Common myeloid progenitor, CD34-positive (primary cell): ENCODE measurements around the gene CCDC32.
A peak's percentile ranks its signal among the peaks of the same experiment; 100 is the strongest.

ENCODE experiments used
- CTCF ChIA-PET: fragments of 350-600 bp; sonication (Branson Sonifier 250); formaldehyde crosslinking; loops from one replicate; lab custom pipeline; 2021; ENCODE audit warnings: antibody characterized with exemption; lab: Charles Lee
- POLR2A ChIA-PET: fragments of 350-600 bp; sonication (Branson Sonifier 250); formaldehyde crosslinking; loops from one replicate; lab custom pipeline; 2021; ENCODE audit warnings: antibody characterized with exemption; lab: Charles Lee
- DNase-seq, 3 donors: peaks; one replicate each; pipeline versions ENCODE4 v3.0.0 to v3.0.0-alpha.2; 2013
- H3K27ac ChIP-seq, 2 experiments: 1 replicate in 1 of 2; 2 replicates in 1 of 2; pipeline ENCODE4 v1.7.0; 2013; ENCODE audit warnings: inconsistent platforms in 2 of 2, low read length in 2 of 2, mild to moderate bottlenecking in 2 of 2, low read depth in 1 of 2, moderate library complexity in 1 of 2; ENCODE audit not compliant: severe bottlenecking in 2 of 2, insufficient read depth in 1 of 2, poor library complexity in 1 of 2
- H3K27me3 ChIP-seq, 5 experiments: replicated peaks in 2 of 5; 1 replicate in 3 of 5; 2 replicates in 2 of 5; pipeline versions ENCODE4 v1.6.1 to v1.7.0; 2013; ENCODE audit warnings: low read length in 4 of 5, mild to moderate bottlenecking in 2 of 5, moderate library complexity in 2 of 5, inconsistent platforms in 1 of 5; ENCODE audit not compliant: insufficient read depth in 5 of 5, control insufficient read depth in 4 of 5
- H3K36me3 ChIP-seq, 4 experiments: 1 replicate in 2 of 4; 2 replicates in 2 of 4; pipeline versions ENCODE4 v1.6.1 to v1.7.0; 2013; ENCODE audit warnings: low read length in 3 of 4, control low read depth in 1 of 4, mild to moderate bottlenecking in 1 of 4; ENCODE audit not compliant: control insufficient read depth in 4 of 4, insufficient read depth in 4 of 4
- H3K4me1 ChIP-seq, 4 experiments: 1 replicate in 3 of 4; 2 replicates in 1 of 4; pipeline versions ENCODE4 v1.6.1 to v1.7.1; 2013; ENCODE audit warnings: low read length in 3 of 4, mild to moderate bottlenecking in 3 of 4, control low read depth in 1 of 4, inconsistent platforms in 1 of 4, moderate library complexity in 1 of 4; ENCODE audit not compliant: control insufficient read depth in 4 of 4, insufficient read depth in 4 of 4; ENCODE audit errors: control extremely low read depth in 1 of 4
- H3K4me3 ChIP-seq, 7 experiments: 1 replicate in 4 of 7; 2 replicates in 3 of 7; pipeline versions ENCODE4 v1.5.1 to v1.7.0; 2013; ENCODE audit warnings: mild to moderate bottlenecking in 7 of 7, low read length in 6 of 7, moderate library complexity in 6 of 7, inconsistent platforms in 2 of 7, low read depth in 2 of 7, control low read depth in 1 of 7; ENCODE audit not compliant: insufficient read depth in 4 of 7, control insufficient read depth in 1 of 7; ENCODE audit errors: extremely low read depth in 1 of 7
- H3K9me3 ChIP-seq, 5 experiments: 1 replicate in 4 of 5; 2 replicates in 1 of 5; pipeline versions ENCODE4 v1.6.1 to v1.7.1; 2013; ENCODE audit warnings: low read length in 4 of 5, mild to moderate bottlenecking in 2 of 5, inconsistent platforms in 1 of 5, low read depth in 1 of 5, moderate library complexity in 1 of 5; ENCODE audit not compliant: control insufficient read depth in 4 of 5, insufficient read depth in 2 of 5; ENCODE audit errors: control extremely low read depth in 1 of 5
- WGBS: methylation state at CpG from one replicate; pipeline ENCODE4 v1.1.5; 2013; ENCODE audit not compliant: insufficient coverage; 5-methylcytosine and 5-hydroxymethylcytosine counted together

Gene CCDC32

GRCh38 chr15:40523611-40524010, 41.2 kb downstream of the CCDC32 start:
- no peak overlapping the region for H3K27ac ChIP-seq
- POLR2A ChIA-PET = no interaction called here
- H3K9me3 ChIP-seq = no peaks in the 10 kb centered on the region
- H3K4me3 ChIP-seq = no peak overlapping the region
- no peaks in the 10 kb centered on the region for H3K27me3 ChIP-seq
- peaks cover 0 to 5% (median 3%) of the 10 kb centered on the region in 4 experiments for H3K4me1 ChIP-seq
- DNase-seq = no peak
- H3K36me3 ChIP-seq = no peaks in the 10 kb centered on the region
- CTCF ChIA-PET = no interaction called here

GRCh38 chr15:40516322-40516721, 48.5 kb downstream of the CCDC32 start:
- ChIA-PET CTCF (no interaction called here), POLR2A (interaction anchor here (0.6 kb wide), 1 partner anchor 38 kb away, joined by 5 read pairs; no protein-coding TSS in a partner anchor)
- no peaks in the 10 kb centered on the region for H3K36me3 ChIP-seq
- H3K27ac ChIP-seq = no peak overlapping the region
- no peaks in the 10 kb centered on the region for H3K9me3 ChIP-seq
- H3K4me3 ChIP-seq = no peak overlapping the region
- DNase-seq = no peak
- no CpG with 5 or more reads among the region's 2 CpGs for WGBS
- H3K27me3 ChIP-seq = peaks cover 4 to 25% (median 14%) of the 10 kb centered on the region in 5 experiments
- peaks cover 0 to 14% (median 10%) of the 10 kb centered on the region in 4 experiments for H3K4me1 ChIP-seq

- peaks cover 0 to 16% (median 14%) of the 10 kb centered on the region in 4 experiments for H3K4me1 ChIP-seq
- H3K27ac ChIP-seq = no peak overlapping the region
- no peaks in the 10 kb centered on the region for H3K36me3 ChIP-seq
- 97% methylated on average over 5 of the region's 5 CpGs for WGBS
- CTCF ChIA-PET = interaction anchor here (0.9 kb wide), 1 partner anchor 58 kb away, joined by 3 read pairs; no protein-coding TSS in a partner anchor
- POLR2A ChIA-PET = no interaction called here
- no peak overlapping the region for H3K4me3 ChIP-seq
- DNase-seq = no peak
- H3K27me3 ChIP-seq = peaks cover 17 to 45% (median 24%) of the 10 kb centered on the region in 5 experiments
- H3K9me3 ChIP-seq = no peaks in the 10 kb centered on the region
Measured at GRCh38 chr15:40513609-40514008, 51.2 kb downstream of the CCDC32 start.

- peaks cover 21 to 55% (median 26%) of the 10 kb centered on the region in 5 experiments for H3K27me3 ChIP-seq
- POLR2A ChIA-PET = no interaction called here
- DNase-seq = no peak
- no peak overlapping the region for H3K27ac ChIP-seq
- no peaks in the 10 kb centered on the region for H3K9me3 ChIP-seq
- H3K4me1 ChIP-seq = peaks cover 0 to 17% (median 14%) of the 10 kb centered on the region in 4 experiments
- no peaks in the 10 kb centered on the region for H3K36me3 ChIP-seq
- 96% methylated on average over 2 of the region's 2 CpGs for WGBS
- no peak overlapping the region for H3K4me3 ChIP-seq
- CTCF ChIA-PET = interaction anchor here (0.9 to 1.2 kb wide), 2 partner anchors 57 to 61 kb away, joined by 3 read pairs; no protein-coding TSS in a partner anchor
Measured at GRCh38 chr15:40512440-40512839, 52.4 kb downstream of the CCDC32 start.

DNA sequence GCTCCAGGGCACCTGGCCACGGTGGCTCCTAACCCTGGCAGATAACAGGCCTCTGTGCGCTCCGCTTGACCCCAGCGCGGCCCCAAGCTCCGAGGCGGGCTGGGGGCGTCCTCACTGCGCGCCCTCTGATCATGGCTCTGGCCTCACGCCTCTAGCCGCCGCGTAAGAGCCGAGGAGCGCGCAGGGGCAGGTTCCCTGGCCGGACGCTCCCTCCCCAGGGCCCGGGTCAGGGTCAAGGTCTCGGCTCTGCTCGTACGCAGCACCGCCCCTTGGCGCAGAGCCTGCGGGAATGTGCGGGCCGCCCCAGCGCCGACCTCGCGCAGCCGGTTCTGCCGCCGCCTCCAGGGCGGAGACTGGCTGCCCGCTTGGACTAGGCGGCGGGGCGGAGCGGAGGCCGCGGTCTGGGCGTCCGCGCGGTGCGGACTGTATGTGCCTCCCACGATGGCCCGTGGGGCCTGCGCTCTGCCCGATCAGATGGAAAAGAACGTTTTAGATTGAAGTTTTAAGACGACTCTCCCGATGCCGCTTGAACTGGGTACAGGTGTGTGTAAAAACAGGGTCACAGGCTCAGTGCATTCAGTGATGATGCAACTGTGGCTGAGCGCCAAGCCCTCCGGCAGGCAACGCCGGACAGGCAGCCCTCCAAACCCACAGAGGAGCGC, 53.2 kb downstream of the CCDC32 start:
- WGBS = under 1% methylated on average over 48 of the region's 61 CpGs
- ChIA-PET POLR2A (no interaction called here), CTCF (interaction anchor here (1.2 to 1.3 kb wide), 2 partner anchors 33 to 60 kb away, joined by 3 read pairs; no protein-coding TSS in a partner anchor)
- Histone ChIP-seq H3K27ac (no peak overlapping the region), H3K9me3 (no peaks in the 10 kb centered on the region), H3K4me1 (peaks cover 0 to 25% (median 21%) of the 10 kb centered on the region in 4 experiments), H3K36me3 (no peaks in the 10 kb centered on the region), H3K4me3 (peak overlapping the region; percentile 36 to 82 (median 63)), H3K27me3 (peaks cover 21 to 58% (median 26%) of the 10 kb centered on the region in 5 experiments)
- DNase-seq = peak in 1 of 3 donors; percentile 42

DNA sequence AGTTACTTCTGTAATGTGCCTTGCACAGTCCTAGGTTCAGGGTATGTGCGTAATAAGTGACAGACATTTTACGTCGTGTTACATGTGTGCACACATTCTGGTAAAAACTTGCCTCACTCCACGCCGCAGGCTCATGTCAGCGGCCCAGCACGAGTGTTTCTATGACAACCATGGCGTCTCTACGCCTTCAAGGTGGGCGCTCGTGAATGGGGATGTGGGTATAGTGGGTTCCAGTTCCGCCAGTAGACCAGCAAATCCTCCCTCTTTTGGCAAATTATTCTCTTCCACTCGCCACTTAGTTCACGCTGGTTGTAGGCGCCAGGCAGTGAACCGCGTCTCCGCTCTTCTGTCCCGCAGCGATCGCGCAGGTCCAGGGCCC, 53.8 kb downstream of the CCDC32 start:
- ChIA-PET CTCF (interaction anchor here (1.3 kb wide), 1 partner anchor 33 kb away, joined by 3 read pairs; no protein-coding TSS in a partner anchor), POLR2A (no interaction called here)
- H3K4me1 ChIP-seq = peaks cover 0 to 26% (median 21%) of the 10 kb centered on the region in 4 experiments
- no peak overlapping the region for H3K27ac ChIP-seq
- H3K9me3 ChIP-seq = no peaks in the 10 kb centered on the region
- peaks cover 21 to 58% (median 24%) of the 10 kb centered on the region in 5 experiments for H3K27me3 ChIP-seq
- H3K4me3 ChIP-seq = peak overlapping the region; percentile 36 to 82 (median 63)
- H3K36me3 ChIP-seq = no peaks in the 10 kb centered on the region
- peak; percentile 56 to 89 (median 87) for DNase-seq
- WGBS = 5% methylated on average over 21 of the region's 22 CpGs

DNA sequence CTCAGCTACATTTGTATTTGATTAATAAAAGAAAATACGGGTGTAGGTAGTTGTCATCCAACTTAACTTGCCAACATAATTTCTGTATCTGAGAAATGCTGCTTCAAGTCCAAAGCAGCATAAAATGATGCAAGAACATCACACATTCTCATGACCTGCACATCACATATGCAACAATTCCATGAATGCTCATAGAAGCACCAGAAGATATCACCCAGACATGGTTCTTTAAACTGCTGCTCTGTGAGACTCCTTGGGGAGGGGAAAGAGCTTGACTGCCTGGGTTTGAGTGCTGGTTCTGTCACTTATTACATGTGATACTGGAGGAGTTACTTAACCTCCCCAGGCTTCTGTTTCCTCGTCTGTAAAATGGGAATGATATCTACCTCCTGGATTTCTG, 54.6 kb downstream of the CCDC32 start:
- DNase-seq = no peak
- ChIA-PET POLR2A (no interaction called here), CTCF (interaction anchor here (1.3 kb wide), 1 partner anchor 32 kb away, joined by 3 read pairs; no protein-coding TSS in a partner anchor)
- no peak overlapping the region for H3K27ac ChIP-seq
- peaks cover 0 to 26% (median 21%) of the 10 kb centered on the region in 4 experiments for H3K4me1 ChIP-seq
- H3K27me3 ChIP-seq = peaks cover 21 to 58% (median 24%) of the 10 kb centered on the region in 5 experiments
- H3K36me3 ChIP-seq = no peaks in the 10 kb centered on the region
- H3K4me3 ChIP-seq = no peak overlapping the region
- no peaks in the 10 kb centered on the region for H3K9me3 ChIP-seq
- WGBS = 100% methylated on average over 1 of the region's 2 CpGs
